HG03378 (cell line): ENCODE measurements around the gene CPA2.
"Not testable (repeated sequence)": the region's sequence is repeated elsewhere in the genome, so short reads cannot be mapped to it uniquely, and the experiment has no call there.

Experiments used
- ATAC-seq: cut with Tn5 transposase; IDR thresholded peaks from one replicate; pipeline ENCODE4 v1.9.1; 2021; ENCODE audit warnings: mild to moderate bottlenecking, moderate library complexity; ENCODE audit not compliant: unreplicated experiment

The CPA2 gene

GRCh38 chr7:130249626-130250025 lies 17.0 kb upstream of the CPA2 start:
- not testable (repeated sequence) for ATAC-seq

GRCh38 chr7:130254555-130254954 lies 12.1 kb upstream of the CPA2 start:
- no peak for ATAC-seq

- no peak for ATAC-seq
These were observed 10.0 kb upstream of the CPA2 start for GRCh38 chr7:130256704-130257103.

GRCh38 chr7:130258494-130259078 lies 8.1 kb upstream of the CPA2 start:
- no peak for ATAC-seq

- no peak for ATAC-seq
These were observed 4.2 kb upstream of the CPA2 start for GRCh38 chr7:130262448-130262847.

- ATAC-seq: no peak
These were observed 3.5 kb upstream of the CPA2 start for GRCh38 chr7:130263130-130263529.

- no peak for ATAC-seq
These were observed 278 bp downstream of the CPA2 start for GRCh38 chr7:130266961-130267321.

- no peak for ATAC-seq
These were observed 2.0 kb downstream of the CPA2 start for GRCh38 chr7:130268463-130269317.

- no peak for ATAC-seq
These were observed 2.6 kb downstream of the CPA2 start for GRCh38 chr7:130269318-130269694.

- no peak for ATAC-seq
These were observed 4.5 kb downstream of the CPA2 start for GRCh38 chr7:130270947-130271800.

- ATAC-seq: no peak
These were observed 5.9 kb downstream of the CPA2 start for GRCh38 chr7:130272381-130273080.

- ATAC-seq: no peak
These were observed 6.6 kb downstream of the CPA2 start for GRCh38 chr7:130273081-130273932.

GRCh38 chr7:130273933-130274255 lies 7.2 kb downstream of the CPA2 start:
- ATAC-seq: no peak

GRCh38 chr7:130274296-130274695 lies 7.6 kb downstream of the CPA2 start:
- ATAC-seq: no peak

- ATAC-seq: no peak
These were observed 8.4 kb downstream of the CPA2 start for GRCh38 chr7:130274983-130275591.

GRCh38 chr7:130275826-130276297 lies 9.2 kb downstream of the CPA2 start:
- no peak for ATAC-seq

GRCh38 chr7:130276796-130277762 lies 10.4 kb downstream of the CPA2 start:
- no peak for ATAC-seq

- no peak for ATAC-seq
These were observed 11.3 kb downstream of the CPA2 start for GRCh38 chr7:130277763-130278643.
